ENCODE measurements around the gene TGFBR2. TPM values are rescaled to one million over a fixed set of nuclear protein-coding genes. Genes with fewer than 3 reads are reported as not detected.
A peak's percentile ranks its signal among the peaks of the same experiment; 100 is the strongest.

The TGFBR2 gene
- total RNA-seq, 1 donor, result 37.1 TPM

DNA sequence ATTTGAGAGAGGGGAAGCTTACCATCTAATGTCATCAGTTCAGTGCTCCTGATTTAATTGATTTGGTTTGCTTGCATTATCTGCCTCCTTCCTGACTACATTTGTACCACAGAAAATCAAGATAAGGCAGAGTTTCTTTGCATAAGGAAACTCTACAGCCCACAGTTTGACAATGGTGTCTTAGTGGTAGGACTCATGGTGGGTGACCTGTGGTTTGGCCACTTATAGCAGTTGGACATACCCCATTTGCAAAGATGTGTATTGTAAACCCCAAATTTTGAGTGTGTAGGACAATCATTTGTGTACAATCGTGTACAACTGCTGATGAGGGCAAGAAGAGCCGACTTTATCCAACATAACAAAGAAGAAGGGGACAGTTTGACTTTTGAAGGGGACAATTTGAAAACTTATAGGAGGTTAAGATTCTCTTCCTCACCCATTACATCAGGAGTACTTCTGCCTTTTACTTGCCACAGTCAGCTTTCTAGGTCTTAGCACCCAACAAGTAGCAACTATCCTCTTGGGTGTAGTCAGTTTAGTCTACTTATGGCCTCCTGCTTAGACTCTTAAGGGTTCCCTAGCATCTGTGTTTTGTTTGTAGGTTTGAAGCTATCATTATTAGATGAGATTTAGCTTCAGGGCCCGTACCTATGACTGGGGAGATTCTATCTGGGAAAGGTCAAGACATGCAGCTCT, 6.2 kb downstream of the TGFBR2 start:
- no peak overlapping the region for H3K4me3 ChIP-seq (ENCODE audit: low read depth, low read length)
- no peak for DNase-seq (ENCODE audit: low read depth)
- TF ChIP-seq, protein P1, sequence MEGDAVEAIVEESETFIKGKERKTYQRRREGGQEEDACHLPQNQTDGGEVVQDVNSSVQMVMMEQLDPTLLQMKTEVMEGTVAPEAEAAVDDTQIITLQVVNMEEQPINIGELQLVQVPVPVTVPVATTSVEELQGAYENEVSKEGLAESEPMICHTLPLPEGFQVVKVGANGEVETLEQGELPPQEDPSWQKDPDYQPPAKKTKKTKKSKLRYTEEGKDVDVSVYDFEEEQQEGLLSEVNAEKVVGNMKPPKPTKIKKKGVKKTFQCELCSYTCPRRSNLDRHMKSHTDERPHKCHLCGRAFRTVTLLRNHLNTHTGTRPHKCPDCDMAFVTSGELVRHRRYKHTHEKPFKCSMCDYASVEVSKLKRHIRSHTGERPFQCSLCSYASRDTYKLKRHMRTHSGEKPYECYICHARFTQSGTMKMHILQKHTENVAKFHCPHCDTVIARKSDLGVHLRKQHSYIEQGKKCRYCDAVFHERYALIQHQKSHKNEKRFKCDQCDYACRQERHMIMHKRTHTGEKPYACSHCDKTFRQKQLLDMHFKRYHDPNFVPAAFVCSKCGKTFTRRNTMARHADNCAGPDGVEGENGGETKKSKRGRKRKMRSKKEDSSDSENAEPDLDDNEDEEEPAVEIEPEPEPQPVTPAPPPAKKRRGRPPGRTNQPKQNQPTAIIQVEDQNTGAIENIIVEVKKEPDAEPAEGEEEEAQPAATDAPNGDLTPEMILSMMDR (IDR thresholded peaks at IDR 0.05; ENCODE audit: insufficient read depth, low read depth, low read length), result no peak

DNA sequence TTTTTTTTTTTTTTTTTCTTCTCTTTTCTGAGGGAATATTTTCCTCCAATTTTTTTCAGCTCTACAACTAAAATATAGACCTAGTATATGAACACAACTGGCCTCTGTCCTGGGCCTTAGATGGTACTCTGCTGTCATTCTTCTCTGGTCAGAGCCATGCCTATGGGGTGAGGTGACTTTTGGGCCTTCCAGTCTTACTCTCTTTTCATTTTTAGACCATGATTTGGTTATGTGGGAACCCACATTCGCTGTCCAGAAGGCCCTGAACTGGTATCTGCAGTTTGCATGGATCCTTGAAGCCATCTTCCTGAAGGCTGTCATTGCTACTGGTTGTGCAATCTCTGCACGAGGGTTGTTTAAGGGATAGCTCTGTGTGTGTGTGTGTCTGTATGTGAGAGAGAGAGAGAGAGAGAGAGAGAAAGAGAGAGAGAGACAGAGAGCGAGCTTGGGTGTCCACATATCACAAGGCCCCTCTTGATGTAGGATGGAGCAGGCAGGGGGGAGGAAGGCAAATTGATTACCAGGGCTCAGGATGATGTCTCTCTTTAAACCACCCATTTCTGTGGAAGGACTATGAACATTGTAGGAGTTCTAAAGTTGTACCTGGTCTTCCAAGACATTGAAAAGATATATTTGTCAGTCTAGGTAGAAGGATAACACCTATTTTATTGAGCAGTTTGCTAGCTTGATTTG, 6.9 kb downstream of the TGFBR2 start:
- peak; percentile 61 for DNase-seq (ENCODE audit: low read depth)
- TF ChIP-seq, protein P1 (IDR thresholded peaks at IDR 0.05; ENCODE audit: insufficient read depth, low read depth, low read length), result no peak

DNA sequence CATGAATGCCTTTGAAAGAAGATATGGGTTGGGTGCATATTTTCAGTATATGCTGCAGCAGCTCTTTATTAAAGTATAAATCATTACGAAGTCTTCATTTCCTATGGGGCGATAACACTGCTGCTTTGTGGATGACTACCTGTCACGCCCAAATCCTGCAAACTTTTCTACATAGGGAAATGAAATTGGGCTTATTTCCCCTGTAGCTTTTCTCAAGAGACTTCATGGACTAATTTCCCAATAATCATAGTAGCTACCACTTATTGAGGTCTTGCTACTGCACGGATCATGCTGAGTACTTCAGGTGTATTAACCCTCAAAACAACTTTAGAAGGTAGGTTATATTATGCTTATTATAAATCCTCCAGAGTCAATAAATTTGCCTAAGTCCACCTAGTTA, 8.0 kb downstream of the TGFBR2 start:
- H3K4me3 ChIP-seq (ENCODE audit: low read depth, low read length), result no peak overlapping the region
- TF ChIP-seq, protein P1 (IDR thresholded peaks at IDR 0.05; ENCODE audit: insufficient read depth, low read depth, low read length), result no peak
- DNase-seq (ENCODE audit: low read depth), result no peak

More for the DNA sequence above, 6.9 kb downstream of the TGFBR2 start:
- H3K4me3 ChIP-seq (ENCODE audit: low read depth, low read length), result no peak overlapping the region

DNA sequence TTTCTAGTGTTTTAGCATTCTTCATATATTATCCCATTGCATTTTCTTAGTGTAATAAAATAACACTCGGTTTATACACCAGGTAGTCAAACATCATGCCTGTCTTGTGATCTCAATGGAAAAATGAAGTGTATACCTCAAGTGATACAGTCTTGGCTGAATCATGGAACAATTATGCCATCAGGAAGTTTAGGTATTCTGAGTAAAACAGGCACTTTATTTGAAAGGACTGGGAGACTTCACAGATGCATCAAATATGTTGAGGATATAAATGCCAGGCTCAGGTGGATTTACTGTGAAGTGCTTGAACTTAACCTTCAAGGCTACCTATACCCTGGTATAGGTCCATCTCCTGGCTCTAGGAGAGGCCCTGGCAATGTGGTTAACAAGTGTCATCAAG, 8.5 kb downstream of the TGFBR2 start:
- DNase-seq (ENCODE audit: low read depth), result no peak
- TF ChIP-seq, protein P1 (IDR thresholded peaks at IDR 0.05; ENCODE audit: insufficient read depth, low read depth, low read length), result no peak
- H3K4me3 ChIP-seq (ENCODE audit: low read depth, low read length), result no peak overlapping the region

DNA sequence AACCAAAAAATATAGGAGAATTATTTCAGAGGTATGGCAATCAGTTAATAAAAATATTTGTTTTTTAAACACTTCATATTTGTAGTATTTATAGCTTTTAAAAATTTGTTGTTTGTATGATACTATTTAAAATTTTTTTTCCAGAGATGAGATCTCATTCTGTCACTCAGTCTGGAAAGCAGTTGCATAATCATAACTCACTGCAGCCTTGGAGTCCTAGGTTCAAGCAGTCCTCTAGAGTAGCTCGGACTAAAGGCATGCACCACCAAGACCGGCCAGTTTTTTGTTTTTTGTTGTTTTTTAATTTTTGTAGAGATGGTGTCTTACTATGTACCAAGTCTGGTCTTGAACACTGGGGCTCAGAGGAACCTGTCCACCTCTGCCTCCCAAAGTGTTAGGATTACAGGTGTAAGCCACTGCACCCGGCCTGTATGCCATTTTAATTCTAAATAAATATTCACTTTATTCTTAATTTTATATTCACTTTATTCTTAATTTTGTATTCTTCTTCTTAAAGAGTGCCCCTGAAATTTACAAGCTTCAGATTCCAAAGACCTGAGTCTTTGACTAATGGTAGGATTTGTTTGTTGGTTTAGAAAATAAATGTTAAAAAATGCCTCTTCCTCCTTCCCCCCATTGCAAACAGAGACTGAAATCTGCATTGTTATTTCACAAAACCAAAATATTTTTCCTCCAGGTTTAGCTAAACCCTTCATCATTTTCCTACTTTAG, 9.4 kb downstream of the TGFBR2 start:
- TF ChIP-seq, protein P1 (IDR thresholded peaks at IDR 0.05; ENCODE audit: insufficient read depth, low read depth, low read length), result no peak
- H3K4me3 ChIP-seq (ENCODE audit: low read depth, low read length), result no peak overlapping the region
- no peak for DNase-seq (ENCODE audit: low read depth)

DNA sequence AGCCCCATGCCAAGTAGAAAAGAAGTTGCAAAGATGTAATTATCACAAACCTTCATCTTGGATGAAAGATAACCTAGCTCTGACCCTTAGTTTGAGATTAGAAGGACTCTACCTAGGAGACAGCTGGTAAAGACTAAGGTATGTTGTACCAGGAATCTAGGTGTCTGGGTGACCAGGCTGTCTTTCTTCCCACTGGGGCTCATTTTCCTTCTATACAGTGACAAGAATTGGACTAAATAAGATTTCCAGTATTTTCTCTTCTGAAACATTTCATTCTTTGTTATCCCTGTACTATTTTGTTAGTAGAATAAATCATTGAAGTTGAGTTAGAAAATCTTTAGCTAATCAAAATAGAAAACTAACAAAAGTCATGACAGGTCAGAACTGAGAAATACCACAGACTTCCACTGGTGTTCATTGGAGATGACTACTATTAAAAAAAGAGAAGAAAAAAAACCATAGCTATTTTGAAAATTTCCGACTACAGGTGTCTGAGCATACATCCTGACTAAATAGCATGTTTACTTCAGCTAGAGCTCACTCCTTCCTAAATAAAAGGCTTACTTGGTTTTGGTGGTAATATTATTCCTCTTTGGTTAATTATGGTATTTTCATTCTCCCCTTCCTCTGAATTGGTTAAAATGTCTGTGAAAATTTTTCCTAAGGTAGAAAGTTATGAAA, 10.1 kb downstream of the TGFBR2 start:
- TF ChIP-seq, protein P1 (IDR thresholded peaks at IDR 0.05; ENCODE audit: insufficient read depth, low read depth, low read length), result no peak
- H3K4me3 ChIP-seq (ENCODE audit: low read depth, low read length), result no peak overlapping the region
- no peak for DNase-seq (ENCODE audit: low read depth)

All from fibroblast of villous mesenchyme (primary cell).